Right hindlimb (tissue), 1 donor: Measurements from ENCODE around the gene DHX8.
"Not testable (repeated sequence)": the region's sequence is repeated elsewhere in the genome, so short reads cannot be mapped to it uniquely, and the experiment has no call there.

Experiments used
- DNase-seq: peaks from one replicate; pipeline ENCODE4 v3.0.0-alpha.2; 2018

DHX8 gene

DNA sequence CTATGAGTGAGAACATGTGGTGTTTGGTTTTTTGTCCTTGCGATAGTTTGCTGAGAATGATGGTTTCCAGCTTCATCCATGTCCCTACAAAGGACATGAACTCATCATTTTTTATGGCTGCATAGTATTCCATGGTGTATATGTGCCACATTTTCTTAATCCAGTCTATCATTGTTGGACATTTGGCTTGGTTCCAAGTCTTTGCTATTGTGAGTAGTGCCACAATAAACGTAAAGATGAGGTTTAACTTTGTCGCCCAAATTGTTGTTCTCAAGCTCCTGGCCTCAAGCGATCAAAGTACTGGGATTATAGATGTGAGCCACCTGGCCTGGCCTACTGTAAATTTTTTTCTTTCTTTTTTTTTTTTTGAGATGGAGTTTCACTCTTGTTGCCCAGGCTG lies 21.2 kb upstream of the DHX8 start:
- not testable (repeated sequence) for DNase-seq

DNA sequence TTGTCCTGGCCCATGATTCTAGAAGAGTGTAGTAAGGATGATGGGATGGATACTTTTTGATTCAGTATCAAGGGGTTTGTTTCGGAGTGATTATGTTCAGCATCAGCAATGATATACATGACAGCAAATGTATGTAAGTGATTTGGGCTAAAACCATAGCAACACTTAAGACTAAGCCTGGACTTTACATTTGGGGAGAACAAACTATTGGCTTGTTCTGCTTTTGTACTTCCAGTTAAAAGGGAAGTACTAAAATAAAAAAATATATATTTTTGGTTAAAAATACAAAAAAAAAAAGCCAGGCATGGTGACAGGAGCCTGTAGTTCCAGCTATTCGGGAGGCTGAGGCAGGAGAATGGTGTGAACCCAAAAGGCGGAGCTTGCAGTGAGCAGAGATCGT lies 20.5 kb upstream of the DHX8 start:
- no peak for DNase-seq

DNA sequence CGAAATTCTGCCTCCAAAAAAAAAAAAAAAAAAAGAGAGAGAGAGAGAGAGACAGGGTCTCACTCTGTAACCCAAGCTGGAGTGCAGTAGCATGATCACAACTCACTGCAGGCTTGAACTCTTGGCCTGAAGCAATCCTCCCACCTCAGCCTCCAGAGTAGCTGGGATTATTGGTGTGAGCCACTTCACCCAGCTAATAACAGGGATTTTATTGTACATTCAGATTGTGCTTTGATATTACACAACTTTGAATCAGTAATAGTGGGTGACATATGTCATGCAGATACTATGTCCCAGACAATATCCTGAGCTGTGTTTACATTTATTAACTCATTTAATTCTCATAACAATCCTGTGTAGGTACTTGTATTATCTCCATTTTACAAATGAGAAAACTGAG lies 19.7 kb upstream of the DHX8 start:
- DNase-seq, result no peak

DNA sequence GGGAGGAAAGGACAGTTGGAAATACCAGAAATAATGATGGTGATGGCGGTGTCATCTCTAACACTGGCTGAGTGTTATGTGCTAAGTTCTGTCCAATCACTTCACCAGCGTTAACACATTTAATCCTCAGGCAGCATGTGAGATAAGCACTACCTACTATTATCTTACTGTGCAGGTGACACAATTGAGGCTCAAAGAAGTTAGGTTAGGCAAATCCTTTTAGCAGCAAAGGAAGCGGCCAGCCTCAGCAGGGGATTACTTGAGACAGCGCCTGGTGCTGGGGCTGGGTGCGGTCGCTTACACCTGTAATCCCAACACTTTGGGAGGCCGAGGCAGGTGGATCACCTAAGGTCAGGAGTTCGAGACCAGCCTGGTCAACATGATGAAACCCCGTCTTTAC lies 18.7 kb upstream of the DHX8 start:
- DNase-seq, result no peak

DNA sequence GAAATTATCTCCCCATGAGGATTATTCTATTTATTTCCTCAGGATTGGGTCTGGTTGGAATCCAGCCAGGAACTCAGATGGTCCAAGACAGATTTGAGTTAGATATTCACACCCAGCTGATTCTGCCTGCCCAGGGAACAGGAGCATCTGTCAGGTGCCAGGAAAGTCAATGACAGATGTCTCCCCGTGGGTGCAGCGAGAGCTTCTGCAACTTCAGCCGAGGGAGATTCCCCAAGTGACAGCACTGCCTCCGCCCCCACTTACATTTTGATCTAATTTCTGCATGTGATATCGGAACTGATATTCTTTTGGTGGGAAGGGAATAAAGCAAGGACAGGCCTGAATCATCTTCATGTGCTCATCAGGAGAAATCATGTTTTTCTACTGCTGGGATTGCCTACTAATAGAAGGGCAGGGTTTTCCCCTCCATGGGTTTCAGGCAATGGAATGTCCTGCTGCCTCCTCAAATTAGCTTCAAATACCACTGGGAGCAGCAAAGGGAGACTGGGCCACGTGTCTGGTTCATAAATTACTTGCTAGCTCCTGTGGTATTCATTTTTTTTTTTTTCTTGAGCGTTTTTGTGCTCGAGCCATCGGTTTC lies 15.7 kb upstream of the DHX8 start:
- DNase-seq, result no peak

DNA sequence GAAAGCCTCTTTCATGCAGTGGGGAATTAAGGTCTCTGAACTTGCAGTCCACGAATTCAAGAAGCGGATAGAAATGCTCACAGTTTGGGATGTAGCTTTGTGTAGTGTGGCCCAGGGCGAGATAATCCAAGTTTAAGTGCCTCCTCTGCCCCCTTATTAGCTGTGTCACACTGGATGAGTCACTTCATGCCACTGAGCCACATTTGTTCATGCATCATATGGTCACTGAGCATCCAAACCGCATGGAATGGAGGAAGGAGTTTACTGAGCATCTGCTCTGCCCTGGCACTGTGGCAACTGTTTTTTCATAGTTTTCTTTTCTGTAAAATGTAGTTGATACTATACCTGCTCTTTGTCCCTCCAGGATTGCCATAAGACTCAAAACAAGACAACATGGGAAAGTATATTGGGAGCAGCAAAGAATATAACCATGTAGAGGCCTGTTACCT lies 15.1 kb upstream of the DHX8 start:
- DNase-seq, result no peak

DNA sequence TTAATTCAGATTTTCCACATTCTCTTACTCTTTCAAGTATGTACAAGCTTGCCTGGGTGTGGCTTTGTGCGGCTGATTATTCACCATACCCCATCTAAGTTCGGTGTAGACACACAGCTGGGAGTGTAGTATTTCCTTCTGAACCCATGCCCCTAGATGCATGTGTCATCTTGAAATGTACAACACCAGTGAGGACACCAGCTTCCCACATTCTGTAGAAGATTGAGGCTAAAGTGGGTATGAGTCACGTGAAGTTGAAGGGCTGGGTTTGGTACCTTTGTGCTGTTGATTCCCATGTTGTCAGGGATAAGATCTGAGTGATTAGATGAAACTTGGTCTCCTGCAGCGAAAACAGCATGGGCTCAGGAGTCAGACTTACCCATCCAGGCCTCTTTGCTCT lies 14.6 kb upstream of the DHX8 start:
- DNase-seq, result no peak

DNA sequence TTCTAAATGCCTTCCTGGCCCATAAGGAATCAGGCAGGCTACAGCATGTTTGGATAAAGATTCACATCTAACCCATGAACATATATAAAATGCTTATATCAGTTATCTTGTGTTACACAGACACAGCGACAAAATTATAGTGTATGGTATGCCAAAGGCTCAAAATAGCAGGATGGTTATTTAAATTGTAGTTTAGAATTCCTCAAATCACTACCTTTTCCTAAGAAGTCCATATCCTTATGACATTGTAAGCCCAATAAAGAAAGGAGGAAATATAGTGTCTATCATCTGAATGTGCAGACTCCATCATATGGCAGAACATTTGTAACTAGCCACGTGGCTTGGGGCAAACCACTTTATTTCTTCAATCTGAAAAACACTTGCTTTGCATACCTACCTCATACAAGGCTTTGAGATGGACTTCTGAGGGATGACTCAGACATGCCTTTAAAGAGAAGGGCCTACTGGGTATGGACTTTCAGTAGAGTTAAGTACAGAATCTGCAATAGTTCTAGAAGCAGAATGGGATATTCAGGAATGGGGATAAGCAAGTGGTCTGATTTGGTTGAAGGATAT lies 12.1 kb upstream of the DHX8 start:
- DNase-seq, result no peak

DNA sequence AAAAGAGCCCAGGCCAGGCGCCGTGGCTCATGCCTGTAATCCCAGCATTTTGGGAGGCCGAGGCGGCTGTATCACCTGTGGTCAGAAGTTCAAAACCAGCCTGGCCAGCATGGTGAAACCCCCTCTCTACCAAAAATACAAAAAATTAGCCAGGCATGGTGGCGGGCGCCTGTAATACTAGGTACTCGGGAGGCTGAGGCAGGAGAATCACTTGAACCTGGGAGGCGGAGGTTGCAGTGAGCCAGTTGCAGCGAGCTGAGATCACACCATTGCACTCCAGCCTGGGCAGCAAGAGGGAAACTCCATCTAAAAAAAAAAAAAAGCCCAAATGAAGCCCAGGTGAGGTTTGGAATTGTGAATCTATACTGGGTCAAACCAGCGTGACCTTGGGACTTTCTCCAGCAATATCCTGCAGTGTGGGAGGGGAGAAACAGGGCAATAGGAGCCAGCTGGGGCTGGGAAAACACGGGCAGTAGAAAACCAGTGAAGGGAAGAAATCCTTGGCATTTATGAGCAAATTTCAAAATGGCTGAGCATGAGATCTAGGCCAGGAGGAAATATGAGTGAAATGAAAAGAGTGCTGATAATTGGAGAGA lies 8.2 kb upstream of the DHX8 start:
- no peak for DNase-seq

DNA sequence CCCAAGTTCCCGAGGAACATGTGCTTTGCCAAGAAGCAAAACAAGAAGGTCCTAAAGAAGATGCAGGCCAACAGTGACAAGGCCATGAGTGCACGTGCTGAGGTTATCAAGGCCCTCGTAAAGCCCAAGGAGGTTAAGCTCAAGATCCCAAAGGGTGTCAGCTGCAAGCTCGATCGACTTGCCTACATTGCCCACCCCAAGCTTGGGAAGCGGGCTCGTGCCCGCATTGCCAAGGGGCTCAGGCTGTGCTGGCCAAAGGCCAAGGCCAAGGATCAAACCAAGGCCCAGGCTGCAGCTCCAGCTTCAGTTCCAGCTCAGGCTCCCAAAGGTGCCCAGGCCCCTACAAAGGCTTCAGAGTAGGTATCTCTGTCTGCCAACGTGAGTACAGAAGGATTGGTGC lies 7.5 kb upstream of the DHX8 start:
- not testable (repeated sequence) for DNase-seq

DNA sequence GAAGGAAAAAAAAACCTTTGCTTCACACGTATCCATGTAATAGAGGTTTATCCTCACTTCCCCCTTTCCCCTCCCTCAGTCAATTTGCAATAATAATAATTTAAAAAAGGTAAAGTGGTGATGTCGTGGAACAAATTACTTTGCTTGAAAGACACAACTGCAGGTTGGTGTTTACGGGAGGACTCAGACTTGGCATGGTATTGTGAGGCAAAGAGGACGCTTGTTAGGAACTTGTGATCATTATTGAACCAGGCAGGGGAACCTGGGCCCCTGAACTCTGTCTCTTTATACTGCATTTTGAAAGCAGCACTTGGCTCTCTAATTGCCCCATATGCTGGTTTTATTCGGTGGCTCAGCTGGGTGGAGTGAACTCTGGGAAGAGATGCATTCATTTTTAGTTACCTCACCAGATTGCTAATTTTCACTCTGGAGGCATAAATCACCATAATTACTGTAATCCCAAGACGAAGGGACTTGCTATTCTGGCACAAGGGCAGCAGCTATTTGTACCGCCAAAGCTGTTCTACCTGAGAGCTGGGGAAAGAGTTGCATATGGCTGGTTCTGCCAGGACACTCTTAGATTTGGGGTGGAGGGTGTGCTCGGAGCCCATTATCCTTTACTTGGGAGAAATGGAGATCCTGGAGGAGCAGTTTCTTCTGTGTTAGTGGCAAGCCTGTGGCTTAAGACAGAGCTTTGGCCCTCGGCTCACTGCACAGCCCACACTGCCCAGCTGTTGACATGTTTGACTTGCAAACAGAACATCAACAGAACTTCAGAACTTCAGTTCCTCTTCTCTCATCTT lies 5.7 kb upstream of the DHX8 start:
- DNase-seq, result no peak

DNA sequence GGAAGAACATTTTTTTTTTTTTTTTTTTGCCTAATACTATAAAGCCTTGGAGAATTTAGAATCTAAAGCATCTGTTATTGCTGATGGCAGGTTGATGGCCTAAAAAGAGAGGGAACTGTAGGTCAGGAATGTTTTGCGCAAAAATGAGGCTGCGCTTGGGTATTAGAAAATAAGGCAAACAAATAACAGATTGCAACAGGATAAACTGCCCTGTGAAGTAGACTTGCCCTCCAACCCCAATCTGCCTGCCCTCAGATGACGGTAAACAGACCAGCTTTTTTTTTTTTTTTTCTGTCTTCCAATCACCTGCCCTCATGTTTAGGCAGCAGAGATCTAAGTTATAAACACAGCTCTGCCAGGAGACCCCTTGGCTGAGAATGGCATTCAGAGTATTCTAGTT lies 3.8 kb upstream of the DHX8 start:
- no peak for DNase-seq

DNA sequence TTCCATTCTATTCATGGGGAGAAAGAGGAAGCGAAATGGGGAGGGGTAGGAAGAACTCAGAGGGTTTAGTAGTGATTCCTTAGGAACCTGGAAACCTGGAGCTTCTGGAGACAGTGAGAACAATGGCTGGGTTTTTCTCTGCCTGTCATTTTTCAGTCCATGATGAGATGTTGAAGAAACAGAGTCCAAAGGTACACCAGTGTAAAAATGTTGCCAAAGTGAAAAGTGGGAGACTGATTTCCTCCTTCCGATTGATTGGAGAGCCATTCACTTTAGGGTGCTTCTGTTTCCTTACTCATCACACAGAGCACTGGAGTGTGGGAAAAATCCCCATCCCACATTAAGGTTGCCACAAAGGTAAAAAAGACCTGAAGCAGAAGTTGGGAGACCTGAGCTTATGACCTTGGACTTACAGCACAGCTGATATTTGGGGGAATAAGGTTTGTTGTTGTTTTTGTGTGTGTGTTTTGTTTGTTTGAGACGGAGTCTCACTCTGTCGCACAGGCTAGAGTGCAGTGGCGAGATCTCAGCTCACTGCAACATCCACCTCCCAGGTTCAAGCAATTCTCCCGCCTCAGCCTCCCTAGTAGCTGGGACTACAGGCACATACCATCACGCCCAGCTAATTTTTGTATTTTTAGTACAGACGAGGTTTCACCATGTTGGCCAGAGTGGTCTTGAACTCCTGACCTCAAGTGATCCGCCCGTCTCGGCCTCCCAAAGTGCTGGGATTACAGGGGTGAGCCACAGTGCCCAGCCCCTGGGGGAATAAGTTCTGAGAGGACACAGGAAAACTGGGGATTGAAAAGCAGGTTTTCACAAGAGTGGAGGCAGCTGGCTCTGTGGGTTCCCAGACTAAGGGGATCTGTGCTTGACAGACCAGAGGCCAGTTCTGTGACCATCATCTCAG lies 1.4 kb upstream of the DHX8 start:
- no peak for DNase-seq

DNA sequence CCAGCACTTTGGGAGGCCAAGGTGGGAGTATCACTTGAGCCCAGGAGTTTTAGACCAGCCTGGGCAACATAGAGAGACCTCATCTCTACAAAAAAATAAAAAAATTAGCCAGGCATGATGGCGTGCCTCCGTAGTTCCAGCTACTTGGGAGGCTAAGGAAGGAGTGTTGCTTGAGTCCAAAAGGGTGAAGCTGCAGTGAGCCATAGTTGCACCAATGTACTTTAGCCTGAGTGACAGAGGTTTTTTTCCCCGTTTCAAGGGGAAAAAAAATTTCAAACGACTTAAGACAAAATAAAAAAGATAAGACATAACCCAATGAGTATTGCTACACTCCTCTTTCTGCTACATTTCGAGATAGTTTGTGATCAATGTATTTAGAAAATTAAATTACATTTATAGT lies 6.8 kb downstream of the DHX8 start:
- DNase-seq, result no peak

DNA sequence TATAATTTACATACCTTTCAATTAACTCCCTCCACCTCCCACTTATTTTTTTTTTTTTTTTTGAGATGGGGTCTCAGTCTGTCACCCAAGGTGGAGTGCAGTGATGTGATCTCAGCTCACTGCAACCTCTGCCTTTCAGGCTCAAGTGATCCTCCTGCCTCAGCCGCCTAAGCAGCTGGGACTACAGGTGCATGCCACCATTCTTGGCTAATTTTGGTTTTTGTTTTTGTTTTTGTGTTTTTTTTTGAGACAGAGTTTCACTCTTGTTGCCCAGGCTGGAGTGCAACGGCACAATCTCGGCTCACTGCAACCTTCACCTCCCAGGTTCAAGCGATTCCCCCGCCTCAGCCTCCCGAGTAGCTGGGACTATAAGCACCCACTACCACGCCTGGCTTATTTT lies 25.7 kb downstream of the DHX8 start:
- DNase-seq, result not testable (repeated sequence)

DNA sequence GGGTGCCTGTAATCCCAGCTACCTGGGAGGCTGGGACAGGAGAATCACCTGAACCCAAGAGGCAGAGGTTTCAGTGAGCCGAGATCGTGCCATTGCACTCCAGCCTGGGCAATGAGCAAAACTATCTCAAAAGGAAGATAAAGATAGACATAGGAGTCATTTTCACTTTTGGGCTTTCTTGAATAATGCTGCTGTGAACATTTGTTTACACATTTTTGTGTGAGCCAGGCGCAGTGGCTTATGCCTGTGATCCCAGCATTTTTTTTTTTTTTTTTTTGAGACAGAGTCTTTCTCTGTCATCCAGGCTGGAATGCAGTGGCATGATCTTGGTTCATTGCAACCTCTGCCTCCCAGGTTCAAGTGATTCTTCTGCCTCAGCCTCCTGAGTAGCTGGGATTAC lies 27.4 kb downstream of the DHX8 start:
- not testable (repeated sequence) for DNase-seq

DNA sequence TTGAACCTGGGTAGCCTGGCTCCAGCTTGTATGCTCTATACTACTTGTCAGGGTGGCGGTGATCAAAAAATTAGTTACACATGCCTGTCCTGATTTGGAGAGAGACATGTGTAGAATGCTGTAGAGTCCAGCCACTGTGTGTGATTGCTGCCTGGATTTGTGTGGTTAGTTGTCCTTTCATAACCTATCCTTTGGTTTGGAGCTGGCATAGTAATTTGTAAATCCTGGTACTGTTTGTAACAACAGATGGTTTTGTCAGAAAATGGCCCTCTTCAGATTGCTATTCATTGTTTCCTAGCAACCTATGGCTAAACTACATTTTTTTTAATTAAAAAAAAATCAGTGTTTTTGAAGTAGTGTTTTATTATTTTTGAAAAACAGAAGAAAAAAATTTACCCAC lies 31.9 kb downstream of the DHX8 start:
- DNase-seq, result no peak

DNA sequence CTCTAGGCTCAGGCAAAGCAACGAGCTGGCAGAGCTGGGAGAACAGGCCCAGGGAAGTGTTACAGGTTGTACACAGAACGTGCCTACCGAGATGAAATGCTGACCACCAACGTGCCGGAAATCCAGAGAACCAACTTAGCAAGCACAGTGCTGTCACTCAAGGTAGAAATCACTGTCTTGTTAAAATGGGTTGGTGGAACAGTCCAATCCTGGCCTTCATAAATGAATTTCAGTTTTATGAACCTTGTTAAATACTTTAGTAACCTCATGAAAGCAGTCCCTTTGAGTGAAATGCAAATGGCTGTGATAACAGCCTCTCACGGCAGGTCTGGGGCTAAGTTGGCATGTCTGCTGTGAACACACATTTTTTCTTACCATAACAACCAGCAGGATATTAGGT lies 33.4 kb downstream of the DHX8 start:
- no peak for DNase-seq

DNA sequence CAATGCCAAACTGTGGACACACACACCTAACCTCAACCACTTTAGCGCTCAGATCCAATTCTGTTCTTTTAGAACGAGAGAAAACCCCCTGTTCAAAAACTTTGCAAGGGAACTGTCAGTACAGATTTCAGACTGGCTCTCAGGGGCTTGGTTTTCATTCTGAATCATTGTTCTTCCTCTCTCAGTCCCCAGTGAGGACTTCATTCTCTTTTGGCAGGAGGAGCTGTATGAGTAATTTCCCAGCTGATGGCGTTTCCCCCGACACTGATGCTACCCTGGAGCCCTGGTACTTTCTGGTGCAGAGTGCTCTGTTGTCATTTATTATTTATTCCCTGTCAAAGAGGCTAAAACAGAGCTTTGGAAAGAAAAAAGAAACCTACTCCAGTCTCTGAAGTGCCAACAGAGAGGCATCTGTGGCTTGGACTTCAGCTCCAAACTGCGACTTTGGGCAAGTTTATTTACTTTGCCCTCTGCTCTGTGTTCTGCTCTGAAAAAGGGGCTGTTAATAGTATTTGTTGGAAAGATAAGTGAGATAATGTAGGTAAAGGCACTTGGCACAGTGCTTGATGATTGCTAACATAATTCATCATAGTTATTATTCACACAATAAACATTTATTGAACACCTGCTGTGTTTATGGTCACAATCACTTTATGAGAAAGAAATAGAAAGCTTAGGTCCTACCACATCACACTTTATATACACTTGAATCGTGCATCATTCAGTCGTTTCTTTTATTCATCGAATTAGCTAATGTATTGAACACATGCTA lies 34.0 kb downstream of the DHX8 start:
- no peak for DNase-seq

DNA sequence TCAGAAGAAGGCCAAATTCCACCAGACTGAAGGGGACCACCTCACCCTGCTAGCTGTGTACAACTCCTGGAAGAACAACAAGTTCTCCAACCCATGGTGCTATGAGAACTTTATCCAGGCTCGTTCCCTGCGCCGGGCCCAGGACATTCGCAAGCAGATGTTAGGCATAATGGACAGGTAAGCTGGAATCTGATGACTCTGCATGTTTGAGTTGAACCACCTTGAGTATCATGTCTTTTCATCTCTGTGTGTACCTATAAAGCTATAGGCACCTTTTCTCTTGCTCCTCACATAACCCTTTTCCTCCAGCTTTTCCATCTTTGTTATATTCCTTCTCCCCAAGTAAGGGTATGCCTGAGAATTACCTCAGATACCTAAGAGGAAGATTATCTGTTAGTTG lies 37.6 kb downstream of the DHX8 start:
- DNase-seq, result no peak

DNA sequence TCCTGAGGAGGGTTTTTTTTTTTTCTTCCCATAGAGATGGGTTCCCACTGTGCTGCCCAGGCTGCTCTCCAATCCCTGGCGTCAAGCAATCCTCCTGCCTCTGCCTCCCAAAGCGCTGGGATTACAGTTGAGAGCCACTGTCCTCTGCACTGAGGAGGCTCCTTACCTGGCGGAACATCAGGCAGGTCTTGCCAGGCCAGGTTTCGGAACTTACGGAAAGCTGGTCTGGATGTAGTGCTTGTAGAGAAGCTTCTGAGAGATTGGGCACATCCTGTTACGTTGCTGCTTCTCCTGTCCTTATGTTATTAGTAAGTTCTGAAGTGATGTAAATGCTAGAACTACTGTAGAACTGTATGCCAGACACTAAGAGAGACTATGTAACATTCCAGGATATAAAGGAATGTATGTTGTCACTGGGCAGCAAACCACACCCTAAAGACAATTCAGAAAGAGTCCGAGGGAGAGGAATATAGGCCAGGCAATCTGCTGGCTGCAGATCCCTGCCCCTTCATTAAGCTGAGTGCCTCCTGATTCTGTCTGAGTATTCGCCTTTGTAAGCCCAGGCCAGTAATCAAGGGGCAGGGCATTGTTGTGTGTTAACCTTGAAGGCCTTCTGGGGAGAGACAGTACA lies 41.3 kb downstream of the DHX8 start:
- DNase-seq, result no peak
